Motor neuron (in vitro differentiated cells): ENCODE measurements around the gene ZNF865. TPM values are rescaled to one million over a fixed set of nuclear protein-coding genes. Genes with fewer than 3 reads are reported as not detected.
A peak's percentile ranks its signal among the peaks of the same experiment; 100 is the strongest.

Experiments
- ATAC-seq, 8 experiments: fragments of 200-7000 bp; cut with Tn5 transposase; replicated peaks in 6 of 8; 2 replicates each; pipeline ENCODE4 v1.8.0; 2021; ENCODE audit warnings: mild to moderate bottlenecking in 8 of 8, moderate library complexity in 8 of 8
- H3K27ac ChIP-seq, 2 donors: fragments of 250-450 bp; sonication (Bioruptor Pico); 2 replicates each; pipeline ENCODE4 v1.9.0; 2021; ENCODE audit warnings: antibody characterized with exemption in 2 of 2, mild to moderate bottlenecking in 2 of 2, moderate library complexity in 1 of 2
- H3K4me1 ChIP-seq, 2 donors: fragments of 250-450 bp; sonication (Bioruptor Pico); replicated peaks in 1 of 2; 2 replicates each; pipeline ENCODE4 v1.6.1; 2021; ENCODE audit warnings: antibody characterized with exemption in 2 of 2, mild to moderate bottlenecking in 2 of 2, moderate library complexity in 1 of 2
- H3K4me3 ChIP-seq, 5 donors: fragments of 250-450 bp; sonication (Bioruptor Pico); 2 replicates each; pipeline ENCODE4 v1.9.0; 2021; ENCODE audit warnings: antibody characterized with exemption in 5 of 5, mild to moderate bottlenecking in 5 of 5, moderate library complexity in 4 of 5
- WGBS, 10 experiments: fragments of 450-650 bp; shearing (Covaris generic); methylation state at CpG; one replicate each; pipeline ENCODE4 v1.0.0; 2022; 5-methylcytosine and 5-hydroxymethylcytosine counted together
- in situ Hi-C, 9 experiments: fragments of 400-800 bp; cut with MboI; loops; one replicate each; pipeline ENCODE4 v1.15.0; 2021; ENCODE audit warnings: low sequenced_read_pairs in 9 of 9, low pct_unique_long_range_greater_than_20kb in 2 of 9; ENCODE audit not compliant: unreplicated experiment in 9 of 9
- total RNA-seq, 8 experiments: library from RNA; unstranded; fragments of 300-600 nt; gene quantifications; 2 replicates each; pipeline versions ENCODE4 v1.2.3 to v1.2.4, GENCODE V29; 2022

The ZNF865 gene
- total RNA-seq, 8 experiments from 2014 or later, result 0.87 to 6.9 (median 3.5) TPM

- in situ Hi-C loops, result loop anchor here in 2 of 9 experiments (10.0 kb wide), 1 partner anchor 109 kb away; no protein-coding TSS in a partner anchor
- H3K4me1 ChIP-seq, result peaks cover 0 to 5% of the 10 kb centered on the region in 2 donors
- peak overlapping the region; percentile 44 to 67 (median 47) for H3K4me3 ChIP-seq
- WGBS, 10 experiments, result 62 to 100% (median 89%) methylated on average over 2 to 7 of the region's 7 CpGs
- ATAC-seq, result no peak
- peak overlapping the region; percentile 95 to 96 for H3K27ac ChIP-seq
Observed at GRCh38 chr19:55623561-55623960, 18.1 kb downstream of the ZNF865 start.

- peak; percentile 84 to 92 (median 88) for ATAC-seq
- in situ Hi-C loops, result loop anchor here in 5 of 9 experiments (10.0 to 25.0 kb wide), 2 partner anchors 110 to 487 kb away; partner anchors contain the start of gene TNNT1 (in 3 of the 5)
Observed at GRCh38 chr19:55624109-55625003, 18.9 kb downstream of the ZNF865 start, which contains the start of gene ZNF784. ZNF784 (minus strand) TSS chr19:55624566; CDS start chr19:55624561, 5 bp downstream.

GRCh38 chr19:55625004-55625326 lies 19.5 kb downstream of the ZNF865 start:
- peaks cover 0 to 5% of the 10 kb centered on the region in 2 donors for H3K4me1 ChIP-seq
- peak overlapping the region; percentile 44 to 67 (median 47) for H3K4me3 ChIP-seq
- peak overlapping the region; percentile 95 to 96 for H3K27ac ChIP-seq
- WGBS, 10 experiments, result 31 to 92% (median 61%) methylated on average over 1 to 11 of the region's 11 CpGs; no CpG with 5 or more reads in 1 of the 10 experiments
- no peak for ATAC-seq
- in situ Hi-C loops, result loop anchor here in 5 of 9 experiments (10.0 to 25.0 kb wide), 2 partner anchors 110 to 488 kb away; partner anchors contain the start of gene TNNT1 (in 3 of the 5)

More at GRCh38 chr19:55624109-55625003, 18.9 kb downstream of the ZNF865 start, which contains the start of gene ZNF784:
- peaks cover 0 to 5% of the 10 kb centered on the region in 2 donors for H3K4me1 ChIP-seq
- peak within 1 kb of the TSS; percentile 95 to 96 for H3K27ac ChIP-seq
- H3K4me3 ChIP-seq, result peak within 1 kb of the TSS; percentile 44 to 67 (median 47)
- 0 to 8% (median 2%) methylated on average over 1 to 10 of the region's 56 CpGs; no CpG with 5 or more reads in 3 of the 10 experiments for WGBS, 10 experiments

GRCh38 chr19:55626350-55626749 lies 20.9 kb downstream of the ZNF865 start:
- WGBS, 10 experiments, result 79 to 100% (median 89%) methylated on average over 1 to 10 of the region's 11 CpGs; no CpG with 5 or more reads in 1 of the 10 experiments

GRCh38 chr19:55632463-55632834 lies 27.0 kb downstream of the ZNF865 start:
- no peak overlapping the region for H3K4me3 ChIP-seq
- WGBS, 10 experiments, result 0 to 80% (median 41%) methylated on average over 1 to 2 of the region's 3 CpGs; no CpG with 5 or more reads in 4 of the 10 experiments
- in situ Hi-C loops, result loop anchor here in 3 of 9 experiments (25.0 kb wide), 1 partner anchor 495 kb away; the partner anchor contains the start of gene TNNT1 (in 3 of the 3)
- no peak overlapping the region for H3K27ac ChIP-seq
- peaks cover 7 to 13% of the 10 kb centered on the region in 2 donors for H3K4me1 ChIP-seq
- ATAC-seq, result peak; percentile 15 to 50 (median 40)

More at GRCh38 chr19:55626350-55626749, 20.9 kb downstream of the ZNF865 start:
- ATAC-seq, result no peak
- peaks cover 0 to 5% of the 10 kb centered on the region in 2 donors for H3K4me1 ChIP-seq
- no peak overlapping the region for H3K27ac ChIP-seq
- in situ Hi-C loops, result loop anchor here in 5 of 9 experiments (10.0 to 25.0 kb wide), 2 partner anchors 112 to 489 kb away; partner anchors contain the start of gene TNNT1 (in 3 of the 5)
- no peak overlapping the region for H3K4me3 ChIP-seq

GRCh38 chr19:55633861-55634260 lies 28.4 kb downstream of the ZNF865 start:
- Histone ChIP-seq H3K4me3 (no peak overlapping the region), H3K4me1 (peaks cover 7 to 13% of the 10 kb centered on the region in 2 donors), H3K27ac (no peak overlapping the region)
- WGBS, 10 experiments, result 70 to 100% (median 98%) methylated on average over 1 to 7 of the region's 8 CpGs; no CpG with 5 or more reads in 1 of the 10 experiments
- in situ Hi-C loops, result loop anchor here in 3 of 9 experiments (25.0 kb wide), 1 partner anchor 497 kb away; the partner anchor contains the start of gene TNNT1 (in 3 of the 3)
- no peak for ATAC-seq

- peak overlapping the region; percentile 77 to 99 (median 95) for H3K4me3 ChIP-seq
- in situ Hi-C loops, result loop anchor here in 3 of 9 experiments (25.0 kb wide), 1 partner anchor 498 kb away; the partner anchor contains the start of gene TNNT1 (in 3 of the 3)
- WGBS, 10 experiments, result 0 to 39% (median 19%) methylated on average over 1 to 5 of the region's 9 CpGs; no CpG with 5 or more reads in 4 of the 10 experiments
- H3K4me1 ChIP-seq, result peaks cover 14 to 17% of the 10 kb centered on the region in 2 donors
- H3K27ac ChIP-seq, result peak overlapping the region; percentile 94 to 96
- peak in 2 of 8 experiments; percentile 5 to 22 for ATAC-seq
Observed at GRCh38 chr19:55635334-55635717, 29.9 kb downstream of the ZNF865 start.

- Histone ChIP-seq H3K27ac (peak overlapping the region; percentile 94 to 96), H3K4me3 (peak overlapping the region; percentile 77 to 99 (median 95)), H3K4me1 (peaks cover 15 to 18% of the 10 kb centered on the region in 2 donors)
- in situ Hi-C loops, result loop anchor here in 3 of 9 experiments (25.0 kb wide), 1 partner anchor 499 kb away; the partner anchor contains the start of gene TNNT1 (in 3 of the 3)
- 41 to 100% (median 67%) methylated on average over 1 to 5 of the region's 7 CpGs; no CpG with 5 or more reads in 2 of the 10 experiments for WGBS, 10 experiments
- no peak for ATAC-seq
Observed at GRCh38 chr19:55635856-55636440, 30.5 kb downstream of the ZNF865 start.

- no peak for ATAC-seq
- Histone ChIP-seq H3K27ac (no peak overlapping the region), H3K4me3 (peak overlapping the region in 1 of 5 donors; percentile 99), H3K4me1 (peaks cover 15 to 18% of the 10 kb centered on the region in 2 donors)
- in situ Hi-C loops, result loop anchor here in 3 of 9 experiments (25.0 kb wide), 1 partner anchor 499 kb away; the partner anchor contains the start of gene TNNT1 (in 3 of the 3)
- 83 to 100% (median 90%) methylated on average over 1 to 4 of the region's 4 CpGs; no CpG with 5 or more reads in 5 of the 10 experiments for WGBS, 10 experiments
Observed at GRCh38 chr19:55636723-55637122, 31.3 kb downstream of the ZNF865 start.

- in situ Hi-C loops, result loop anchor here in 3 of 9 experiments (25.0 kb wide), 1 partner anchor 500 kb away; the partner anchor contains the start of gene TNNT1 (in 3 of the 3)
- H3K4me3 ChIP-seq, result no peak overlapping the region
- 58 to 90% (median 84%) methylated on average over 2 to 10 of the region's 11 CpGs; no CpG with 5 or more reads in 5 of the 10 experiments for WGBS, 10 experiments
- ATAC-seq, result no peak
- peaks cover 18 to 19% of the 10 kb centered on the region in 2 donors for H3K4me1 ChIP-seq
- H3K27ac ChIP-seq, result no peak overlapping the region
Observed at GRCh38 chr19:55637534-55637933, 32.1 kb downstream of the ZNF865 start.

GRCh38 chr19:55638864-55639359 lies 33.5 kb downstream of the ZNF865 start:
- H3K4me1 ChIP-seq, result peaks cover 25 to 27% of the 10 kb centered on the region in 2 donors
- in situ Hi-C loops, result loop anchor here in 3 of 9 experiments (25.0 kb wide), 1 partner anchor 502 kb away; the partner anchor contains the start of gene TNNT1 (in 3 of the 3)
- WGBS, 10 experiments, result 80 to 100% (median 95%) methylated on average over 1 to 4 of the region's 6 CpGs; no CpG with 5 or more reads in 1 of the 10 experiments
- ATAC-seq, result no peak
- no peak overlapping the region for H3K4me3 ChIP-seq
- no peak overlapping the region for H3K27ac ChIP-seq
